Hepatocyte (in vitro differentiated cells): ENCODE measurements around the gene C8G.

Experiments
- EZH2 ChIP-seq: fragments of 200-600 bp; sonication (generic); IDR thresholded peaks from 2 replicates; pipeline ENCODE4 v1.6.1; 2016; ENCODE audit warnings: antibody characterized with exemption, mild to moderate bottlenecking, borderline replicate concordance
- EZH2phosphoT487 ChIP-seq: fragments of 200-600 bp; sonication (generic); IDR thresholded peaks from one replicate; pipeline ENCODE4 v1.6.1; 2018; ENCODE audit warnings: antibody characterized with exemption, mild to moderate bottlenecking, low read depth, moderate library complexity; ENCODE audit not compliant: unreplicated experiment, severe bottlenecking
- TF ChIP-seq, protein P1 (sequence below): fragments of 200-600 bp; sonication (generic); IDR thresholded peaks from 2 replicates; pipeline ENCODE4 v1.5.1; 2016; ENCODE audit warnings: antibody characterized with exemption, mild to moderate bottlenecking; ENCODE audit not compliant: poor library complexity

DNA sequence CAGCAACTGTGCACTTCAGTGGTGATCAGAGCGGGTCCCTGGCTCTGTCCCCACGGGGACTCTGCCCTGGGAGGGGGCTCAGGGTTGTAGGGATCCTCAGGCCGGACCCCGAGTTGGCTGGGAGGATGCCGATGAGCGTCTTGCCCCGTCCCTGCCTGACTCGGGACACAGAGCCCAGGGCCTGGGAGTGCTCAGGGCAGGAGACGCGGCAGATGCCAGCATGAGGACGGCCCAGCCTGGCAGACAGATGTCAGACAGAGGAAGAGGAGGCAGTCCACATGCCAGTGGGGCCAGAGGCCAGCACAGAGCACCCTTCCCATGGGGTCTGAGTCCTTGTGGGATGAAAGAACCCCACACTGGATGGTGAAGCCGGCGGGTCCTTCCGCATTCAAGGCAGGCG lies 18.3 kb downstream of the C8G start:
- TF ChIP-seq, protein P1, sequence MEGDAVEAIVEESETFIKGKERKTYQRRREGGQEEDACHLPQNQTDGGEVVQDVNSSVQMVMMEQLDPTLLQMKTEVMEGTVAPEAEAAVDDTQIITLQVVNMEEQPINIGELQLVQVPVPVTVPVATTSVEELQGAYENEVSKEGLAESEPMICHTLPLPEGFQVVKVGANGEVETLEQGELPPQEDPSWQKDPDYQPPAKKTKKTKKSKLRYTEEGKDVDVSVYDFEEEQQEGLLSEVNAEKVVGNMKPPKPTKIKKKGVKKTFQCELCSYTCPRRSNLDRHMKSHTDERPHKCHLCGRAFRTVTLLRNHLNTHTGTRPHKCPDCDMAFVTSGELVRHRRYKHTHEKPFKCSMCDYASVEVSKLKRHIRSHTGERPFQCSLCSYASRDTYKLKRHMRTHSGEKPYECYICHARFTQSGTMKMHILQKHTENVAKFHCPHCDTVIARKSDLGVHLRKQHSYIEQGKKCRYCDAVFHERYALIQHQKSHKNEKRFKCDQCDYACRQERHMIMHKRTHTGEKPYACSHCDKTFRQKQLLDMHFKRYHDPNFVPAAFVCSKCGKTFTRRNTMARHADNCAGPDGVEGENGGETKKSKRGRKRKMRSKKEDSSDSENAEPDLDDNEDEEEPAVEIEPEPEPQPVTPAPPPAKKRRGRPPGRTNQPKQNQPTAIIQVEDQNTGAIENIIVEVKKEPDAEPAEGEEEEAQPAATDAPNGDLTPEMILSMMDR = no peak
- TF ChIP-seq EZH2 (no peak), EZH2phosphoT487 (no peak)
